GM21526 (cell line): Measurements from ENCODE around the gene KLRF1.

ENCODE experiments used
- ATAC-seq: cut with Tn5 transposase; IDR thresholded peaks from one replicate; pipeline ENCODE4 v1.9.1; 2021; ENCODE audit warnings: moderate library complexity; ENCODE audit not compliant: unreplicated experiment, low FRiP score

The KLRF1 gene

GRCh38 chr12:9827209-9827888, at the start of gene KLRF1:
Gene KLRF1 (plus strand): TSS chr12:9827481. CDS start chr12:9827545, 64 bp downstream.
- ATAC-seq, result no peak

- ATAC-seq, result no peak
Measured at GRCh38 chr12:9779209-9779608, 48.1 kb upstream of the KLRF1 start.

- no peak for ATAC-seq
Measured at GRCh38 chr12:9781360-9781759, 45.9 kb upstream of the KLRF1 start.

GRCh38 chr12:9782547-9783382, 44.5 kb upstream of the KLRF1 start:
- ATAC-seq, result no peak

GRCh38 chr12:9784326-9784725, 43.0 kb upstream of the KLRF1 start:
- no peak for ATAC-seq

- ATAC-seq, result no peak
Measured at GRCh38 chr12:9784816-9785215, 42.5 kb upstream of the KLRF1 start.

GRCh38 chr12:9786726-9787717, 40.3 kb upstream of the KLRF1 start:
- ATAC-seq, result no peak

GRCh38 chr12:9792185-9792900, 34.9 kb upstream of the KLRF1 start:
- no peak for ATAC-seq

GRCh38 chr12:9792961-9793617, 34.2 kb upstream of the KLRF1 start:
- ATAC-seq, result no peak

- ATAC-seq, result no peak
Measured at GRCh38 chr12:9793779-9794395, 33.4 kb upstream of the KLRF1 start.

GRCh38 chr12:9794484-9795093, 32.7 kb upstream of the KLRF1 start:
- ATAC-seq, result no peak

- no peak for ATAC-seq
Measured at GRCh38 chr12:9795945-9796344, 31.3 kb upstream of the KLRF1 start.

- no peak for ATAC-seq
Measured at GRCh38 chr12:9796346-9796745, 30.9 kb upstream of the KLRF1 start.

GRCh38 chr12:9796971-9797370, 30.3 kb upstream of the KLRF1 start:
- ATAC-seq, result no peak

GRCh38 chr12:9797722-9798619, 29.3 kb upstream of the KLRF1 start:
- peak; percentile 98 for ATAC-seq

GRCh38 chr12:9799961-9800360, 27.3 kb upstream of the KLRF1 start:
- no peak for ATAC-seq

GRCh38 chr12:9805883-9806282, 21.4 kb upstream of the KLRF1 start:
- ATAC-seq, result no peak

- no peak for ATAC-seq
Measured at GRCh38 chr12:9806714-9807113, 20.6 kb upstream of the KLRF1 start.
